Trophoblast cell (in vitro differentiated cells and primary cell): Measurements from ENCODE around the gene PDGFC.

ENCODE experiments used
- DNase-seq, 2 donors: peaks; one replicate each; pipeline ENCODE4 v3.0.0-alpha.2; 2016
- H2AFZ ChIP-seq: 2 replicates; pipeline ENCODE4 v1.6.1; 2013; ENCODE audit warnings: low read length, moderate library complexity, mild to moderate bottlenecking; ENCODE audit not compliant: insufficient read depth, poor library complexity
- H2AK5ac ChIP-seq: 2 replicates; pipeline ENCODE4 v1.6.1; 2013; ENCODE audit warnings: mild to moderate bottlenecking, low read length
- H2BK120ac ChIP-seq: 2 replicates; pipeline ENCODE4 v1.6.1; 2013; ENCODE audit warnings: low read length, mild to moderate bottlenecking, moderate library complexity; ENCODE audit not compliant: insufficient read depth, poor library complexity
- H2BK12ac ChIP-seq: 2 replicates; pipeline ENCODE4 v1.6.1; 2013; ENCODE audit warnings: mild to moderate bottlenecking, low read length, moderate library complexity
- H2BK5ac ChIP-seq: 2 replicates; pipeline ENCODE4 v1.6.1; 2013; ENCODE audit warnings: low read length, low read depth, moderate library complexity, mild to moderate bottlenecking; ENCODE audit not compliant: poor library complexity
- H3K14ac ChIP-seq: 2 replicates; pipeline ENCODE4 v1.6.1; 2013; ENCODE audit warnings: mild to moderate bottlenecking, low read length
- H3K18ac ChIP-seq: 2 replicates; pipeline ENCODE4 v1.6.1; 2013; ENCODE audit warnings: mild to moderate bottlenecking, low read length
- H3K23ac ChIP-seq: 2 replicates; pipeline ENCODE4 v1.6.1; 2013; ENCODE audit warnings: low read length
- H3K27ac ChIP-seq: 2 replicates; pipeline ENCODE4 v1.5.1; 2013; ENCODE audit warnings: low read depth, mild to moderate bottlenecking, inconsistent platforms, low read length, moderate library complexity
- H3K27me3 ChIP-seq: 2 replicates; pipeline ENCODE4 v1.6.1; 2013; ENCODE audit warnings: inconsistent platforms, mild to moderate bottlenecking, low read length, moderate library complexity; ENCODE audit not compliant: insufficient read depth
- H3K36me3 ChIP-seq, 2 experiments: 1 replicate in 1 of 2; 2 replicates in 1 of 2; pipeline ENCODE4 v1.6.1; 2013; ENCODE audit warnings: low read length in 2 of 2, mild to moderate bottlenecking in 2 of 2, moderate library complexity in 1 of 2; ENCODE audit not compliant: insufficient read depth in 2 of 2, control insufficient read depth in 1 of 2
- H3K4ac ChIP-seq: 2 replicates; pipeline ENCODE4 v1.6.1; 2013; ENCODE audit warnings: low read depth, mild to moderate bottlenecking, low read length, moderate library complexity
- H3K4me1 ChIP-seq, 2 experiments: 1 replicate in 1 of 2; 2 replicates in 1 of 2; pipeline ENCODE4 v1.6.1; 2013; ENCODE audit warnings: low read length in 2 of 2, mild to moderate bottlenecking in 2 of 2, moderate library complexity in 1 of 2; ENCODE audit not compliant: insufficient read depth in 2 of 2, control insufficient read depth in 1 of 2
- H3K4me2 ChIP-seq: 2 replicates; pipeline ENCODE4 v1.6.1; 2013; ENCODE audit warnings: inconsistent platforms, mild to moderate bottlenecking, low read length, moderate library complexity
- H3K4me3 ChIP-seq: 2 replicates; pipeline ENCODE4 v1.5.1; 2013; ENCODE audit warnings: mild to moderate bottlenecking, low read depth, low read length, inconsistent platforms
- H3K79me1 ChIP-seq: one replicate; pipeline ENCODE4 v1.6.1; 2013; ENCODE audit warnings: low read length
- H3K79me2 ChIP-seq: 2 replicates; pipeline ENCODE4 v1.6.1; 2013; ENCODE audit warnings: low read length, mild to moderate bottlenecking; ENCODE audit not compliant: control insufficient read depth, insufficient read depth, poor library complexity
- H3K9ac ChIP-seq: 2 replicates; pipeline ENCODE4 v1.6.1; 2013; ENCODE audit warnings: mild to moderate bottlenecking, low read length
- H3K9me3 ChIP-seq: 2 replicates; pipeline ENCODE4 v1.6.1; 2013; ENCODE audit warnings: low read depth, mild to moderate bottlenecking, control low read depth, inconsistent platforms, low read length; ENCODE audit not compliant: insufficient read depth
- H4K12ac ChIP-seq: 2 replicates; pipeline ENCODE4 v1.6.1; 2013; ENCODE audit warnings: low read depth, mild to moderate bottlenecking, low read length, moderate library complexity
- H4K8ac ChIP-seq: 2 replicates; pipeline ENCODE4 v1.6.1; 2013; ENCODE audit warnings: low read depth, mild to moderate bottlenecking, low read length, moderate library complexity
- H4K91ac ChIP-seq: one replicate; pipeline ENCODE4 v1.6.1; 2013; ENCODE audit warnings: low read depth, mild to moderate bottlenecking, low read length, moderate library complexity
- WGBS: extraction: QIAGEN DNeasy Blood & Tissue Kit; methylation state at CpG from one replicate; pipeline ENCODE4 v1.1.7; 2013; ENCODE audit warnings: missing lambda C conversion rate; ENCODE audit not compliant: insufficient read length, insufficient coverage; ENCODE audit errors: extremely low coverage; 5-methylcytosine and 5-hydroxymethylcytosine counted together

PDGFC gene

DNA sequence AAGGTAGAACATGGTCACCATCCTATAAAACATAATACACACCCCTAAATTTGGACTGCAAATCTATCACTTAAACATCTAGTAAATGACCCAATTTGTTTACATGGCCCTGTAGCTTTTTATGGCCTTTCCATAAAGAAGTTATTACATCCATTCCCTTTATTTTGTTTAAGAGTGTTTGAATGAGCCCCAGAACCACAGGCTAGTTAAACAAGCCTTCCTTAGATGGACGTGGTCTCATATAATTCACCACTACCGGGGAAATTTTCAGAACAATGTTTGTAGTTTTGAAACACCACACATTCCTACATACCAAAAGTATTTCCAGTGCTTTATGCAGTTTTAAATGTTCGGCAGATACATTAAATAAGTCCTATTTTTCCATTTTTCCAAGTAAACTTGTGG, 12.3 kb downstream of the PDGFC start:
- Histone ChIP-seq H2AFZ (no peak overlapping the region), H2AK5ac (no peak overlapping the region), H3K9ac (no peak overlapping the region), H3K4ac (no peak overlapping the region), H2BK120ac (no peak overlapping the region), H3K36me3 (no peaks in the 10 kb centered on the region), H3K79me1 (no peaks in the 10 kb centered on the region), H3K4me1 (peaks cover 0 to 9% of the 10 kb centered on the region in 2 experiments), H4K12ac (no peak overlapping the region), H4K8ac (no peak overlapping the region), H3K27ac (no peak overlapping the region), H3K4me3 (no peak overlapping the region), H3K79me2 (no peaks in the 10 kb centered on the region), H3K18ac (no peak overlapping the region), H2BK5ac (no peak overlapping the region), H3K9me3 (no peaks in the 10 kb centered on the region), H3K23ac (no peak overlapping the region), H2BK12ac (no peak overlapping the region), H4K91ac (no peak overlapping the region), H3K14ac (no peak overlapping the region), H3K27me3 (no peaks in the 10 kb centered on the region), H3K4me2 (no peak overlapping the region)
- WGBS, result no CpG with 5 or more reads among the region's 3 CpGs
- DNase-seq, result peak in 1 of 2 donors; percentile 24

DNA sequence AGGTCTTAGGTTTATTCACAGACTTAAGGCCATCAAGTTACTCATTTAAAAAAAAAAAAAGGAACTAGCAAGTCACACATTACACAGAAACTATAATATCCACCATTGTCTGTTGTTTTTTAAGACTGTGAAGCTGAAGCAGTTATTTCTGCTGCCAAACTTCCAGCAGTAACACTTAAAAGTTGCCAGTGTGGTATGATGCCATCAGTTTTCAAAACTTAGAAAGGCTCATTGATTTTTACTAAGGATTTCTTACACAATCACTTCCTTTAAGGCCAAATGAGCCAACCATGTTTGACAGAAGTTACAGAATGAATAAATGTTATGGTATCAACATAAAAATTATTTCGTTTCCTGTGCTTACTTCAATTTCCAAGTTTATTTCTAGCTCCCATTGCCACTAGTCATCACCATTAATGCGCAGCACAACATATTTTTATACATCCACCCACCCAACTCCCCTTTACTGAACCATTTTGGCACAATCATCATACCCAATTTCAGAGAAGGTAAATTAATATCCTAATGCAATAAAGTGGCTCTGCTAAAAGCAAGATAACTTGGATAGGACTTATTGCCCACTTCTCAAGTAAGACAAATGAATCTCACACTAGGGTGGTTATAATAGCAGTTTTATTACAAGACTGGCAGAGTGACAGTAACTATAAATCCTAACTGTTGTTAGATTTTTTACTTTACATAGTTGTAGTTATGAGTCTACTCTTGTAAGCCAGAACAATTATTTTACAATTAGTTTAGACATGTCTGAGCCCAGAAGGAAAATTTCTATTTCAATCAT, 13.1 kb downstream of the PDGFC start:
- H3K79me1 ChIP-seq, result no peaks in the 10 kb centered on the region
- no peak overlapping the region for H3K14ac ChIP-seq
- H3K79me2 ChIP-seq, result no peaks in the 10 kb centered on the region
- no peak overlapping the region for H2BK5ac ChIP-seq
- no peak for DNase-seq
- H3K9me3 ChIP-seq, result no peaks in the 10 kb centered on the region
- H4K8ac ChIP-seq, result no peak overlapping the region
- no peak overlapping the region for H2AFZ ChIP-seq
- H4K12ac ChIP-seq, result no peak overlapping the region
- no peak overlapping the region for H3K27ac ChIP-seq
- no peak overlapping the region for H2AK5ac ChIP-seq
- whole genome bisulfite sequencing, result 100% methylated on average over 1 of the region's 2 CpGs
- no peak overlapping the region for H3K18ac ChIP-seq
- H3K27me3 ChIP-seq, result no peaks in the 10 kb centered on the region
- no peak overlapping the region for H2BK12ac ChIP-seq
- H2BK120ac ChIP-seq, result no peak overlapping the region
- H3K4me3 ChIP-seq, result no peak overlapping the region
- H3K4me2 ChIP-seq, result no peak overlapping the region
- no peak overlapping the region for H3K9ac ChIP-seq
- H3K36me3 ChIP-seq, result no peaks in the 10 kb centered on the region
- peaks cover 0 to 9% of the 10 kb centered on the region in 2 experiments for H3K4me1 ChIP-seq
- no peak overlapping the region for H4K91ac ChIP-seq
- no peak overlapping the region for H3K23ac ChIP-seq
- no peak overlapping the region for H3K4ac ChIP-seq

DNA sequence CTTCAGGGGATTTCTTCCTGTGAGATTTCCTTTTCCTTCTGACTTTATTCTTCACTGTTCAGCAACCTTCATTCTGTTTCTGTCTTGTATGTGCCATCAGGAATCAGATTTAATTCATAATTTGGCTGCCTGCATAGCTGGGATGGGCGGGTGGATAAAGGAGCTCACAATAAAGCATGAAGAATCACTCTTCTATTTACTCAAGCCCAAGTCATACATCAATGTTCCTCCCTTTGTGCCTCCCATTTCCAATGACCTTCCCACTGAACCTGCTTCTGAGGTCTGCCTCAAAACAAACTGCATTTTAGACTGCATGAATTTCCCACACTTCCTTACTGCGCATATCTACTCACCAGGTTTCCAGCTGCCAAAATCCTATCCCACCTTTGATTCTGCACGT, 14.0 kb downstream of the PDGFC start:
- no peak overlapping the region for H2BK5ac ChIP-seq
- DNase-seq, result no peak

DNA sequence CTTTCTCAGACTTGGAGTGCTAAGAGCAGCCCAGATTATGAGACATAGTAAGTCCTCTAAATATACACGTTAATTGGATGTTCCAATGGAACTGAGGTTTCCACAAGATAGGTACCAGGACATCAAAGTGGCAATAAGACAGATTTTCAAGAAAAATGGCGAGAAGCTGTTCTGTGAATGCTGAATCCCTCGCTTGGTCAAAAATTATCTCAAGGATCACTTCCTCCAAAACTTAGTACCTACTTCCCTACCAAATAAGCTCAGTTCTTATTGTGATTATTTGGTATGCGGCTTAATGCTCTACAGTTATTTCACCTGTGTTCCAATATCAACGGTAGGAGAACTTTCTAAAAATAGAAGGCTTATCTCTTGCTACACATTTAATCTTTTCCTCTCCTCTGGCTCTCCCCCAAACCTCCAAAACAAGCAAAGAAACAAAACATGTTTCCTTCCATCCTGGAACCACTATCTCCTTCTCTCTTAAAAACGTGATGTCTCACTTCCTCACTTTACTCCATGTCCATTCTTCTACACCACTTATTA, 14.7 kb downstream of the PDGFC start:
- no peak overlapping the region for H3K4me2 ChIP-seq
- no CpG with 5 or more reads among the region's 6 CpGs for WGBS

More for the DNA sequence above, 14.0 kb downstream of the PDGFC start:
- H3K18ac ChIP-seq, result no peak overlapping the region
- no peak overlapping the region for H2BK120ac ChIP-seq
- H4K8ac ChIP-seq, result no peak overlapping the region
- peaks cover 0 to 7% of the 10 kb centered on the region in 2 experiments for H3K4me1 ChIP-seq
- H3K4ac ChIP-seq, result no peak overlapping the region
- no peak overlapping the region for H3K4me2 ChIP-seq
- WGBS, result no CpG with 5 or more reads among the region's 3 CpGs
- no peaks in the 10 kb centered on the region for H3K27me3 ChIP-seq
- no peak overlapping the region for H3K14ac ChIP-seq
- no peaks in the 10 kb centered on the region for H3K36me3 ChIP-seq
- H3K4me3 ChIP-seq, result no peak overlapping the region
- H2BK12ac ChIP-seq, result no peak overlapping the region
- no peak overlapping the region for H4K12ac ChIP-seq
- no peak overlapping the region for H4K91ac ChIP-seq
- H3K27ac ChIP-seq, result no peak overlapping the region
- H3K9ac ChIP-seq, result no peak overlapping the region
- no peaks in the 10 kb centered on the region for H3K9me3 ChIP-seq
- no peak overlapping the region for H2AK5ac ChIP-seq
- no peak overlapping the region for H2AFZ ChIP-seq
- H3K23ac ChIP-seq, result no peak overlapping the region
- no peaks in the 10 kb centered on the region for H3K79me1 ChIP-seq
- no peaks in the 10 kb centered on the region for H3K79me2 ChIP-seq

More for the DNA sequence above, 14.7 kb downstream of the PDGFC start:
- Histone ChIP-seq H3K79me2 (no peaks in the 10 kb centered on the region), H2BK120ac (no peak overlapping the region), H3K4ac (no peak overlapping the region), H3K79me1 (no peaks in the 10 kb centered on the region), H3K27ac (no peak overlapping the region), H4K91ac (no peak overlapping the region), H2BK5ac (no peak overlapping the region), H3K23ac (no peak overlapping the region), H3K36me3 (no peaks in the 10 kb centered on the region), H3K27me3 (no peaks in the 10 kb centered on the region), H4K12ac (no peak overlapping the region), H3K9ac (no peak overlapping the region), H3K4me1 (peaks cover 0 to 2% of the 10 kb centered on the region in 2 experiments), H3K9me3 (no peaks in the 10 kb centered on the region), H3K4me3 (no peak overlapping the region), H2AFZ (no peak overlapping the region), H4K8ac (no peak overlapping the region), H2BK12ac (no peak overlapping the region), H3K18ac (no peak overlapping the region), H2AK5ac (no peak overlapping the region), H3K14ac (no peak overlapping the region)
- no peak for DNase-seq
